HG03469 (cell line): Measurements from ENCODE around the gene HIPK2.

Experiments
- ATAC-seq: cut with Tn5 transposase; IDR thresholded peaks from one replicate; pipeline ENCODE4 v1.9.1; 2021; ENCODE audit warnings: mild to moderate bottlenecking, moderate library complexity, moderate number of reproducible peaks; ENCODE audit not compliant: unreplicated experiment

Gene HIPK2

DNA sequence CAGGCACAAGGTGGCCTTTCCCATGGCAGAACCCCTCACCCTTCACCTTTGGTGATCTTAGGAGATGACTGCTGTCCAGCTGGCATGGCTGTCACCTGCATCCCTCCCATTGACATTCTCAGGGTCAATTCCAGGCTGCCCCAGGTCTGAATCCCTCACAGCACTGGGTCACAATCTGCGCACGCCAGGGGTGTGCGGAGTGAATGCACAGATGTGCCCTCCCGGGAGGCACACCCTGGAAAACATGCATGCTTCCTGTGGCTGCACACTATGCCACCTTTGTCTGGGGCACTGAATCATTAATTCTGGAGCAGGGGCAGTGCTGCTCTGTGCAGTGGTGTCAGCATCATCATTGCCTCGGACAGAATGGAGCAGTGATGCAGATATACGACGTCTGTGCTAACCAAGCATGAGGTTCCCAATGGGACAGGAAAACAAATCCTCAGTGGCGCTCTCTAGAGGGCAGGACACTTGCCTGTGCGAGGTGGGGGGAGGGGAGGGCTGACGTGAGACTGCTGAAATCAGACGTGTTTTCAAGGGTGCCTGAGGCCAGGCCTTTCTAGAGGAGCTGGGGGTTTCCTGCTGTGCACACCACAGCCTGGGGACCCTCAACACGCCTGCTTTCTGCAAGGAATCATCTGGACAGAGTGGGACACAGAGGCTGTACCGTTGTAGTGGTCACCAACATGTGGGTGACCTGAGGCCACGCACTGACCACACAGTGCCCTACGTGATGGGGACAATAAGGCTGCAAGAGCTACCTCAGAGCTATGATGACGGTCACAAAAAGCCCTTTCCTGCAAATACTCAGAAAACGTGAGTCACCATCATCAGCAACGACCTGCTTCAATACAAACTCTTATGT lies 77.9 kb downstream of the HIPK2 start:
- ATAC-seq = no peak

DNA sequence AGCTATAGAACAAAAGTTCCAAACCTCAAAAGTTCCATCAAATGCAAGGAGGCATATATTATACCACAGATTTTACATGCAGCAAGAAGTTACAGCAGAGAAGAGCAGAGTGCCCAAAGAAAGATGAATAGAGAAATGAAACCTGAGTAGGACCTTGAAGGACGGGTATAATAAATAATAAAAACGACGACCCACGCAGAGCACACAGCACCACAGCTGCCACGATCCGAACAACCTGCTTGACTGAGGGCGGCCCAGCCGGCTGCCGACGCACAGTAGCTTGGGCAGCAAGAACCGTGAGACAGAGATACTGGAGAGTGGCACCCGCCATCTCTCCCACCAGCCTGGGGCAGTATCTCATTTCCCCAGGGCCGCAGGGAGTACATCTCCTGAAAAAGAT lies 79.0 kb downstream of the HIPK2 start:
- ATAC-seq = no peak

DNA sequence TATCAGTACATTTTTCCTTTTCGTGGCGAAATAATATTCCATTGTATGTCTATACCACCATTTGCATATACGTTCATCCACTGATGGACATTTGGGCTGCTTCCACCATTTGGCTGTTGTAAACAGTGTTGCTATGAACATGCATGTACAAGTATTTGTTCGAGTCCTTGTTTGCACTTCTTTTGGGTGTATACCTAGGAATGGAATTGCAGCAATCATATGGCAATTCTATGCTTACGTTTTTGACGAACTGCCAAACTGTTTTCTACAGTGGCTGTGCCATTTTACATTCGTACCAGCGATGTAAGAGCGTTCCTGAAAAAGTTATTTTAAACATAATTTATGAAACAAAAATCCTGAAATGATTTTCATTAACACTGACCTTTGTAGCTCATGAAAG lies 79.5 kb downstream of the HIPK2 start:
- ATAC-seq = no peak

DNA sequence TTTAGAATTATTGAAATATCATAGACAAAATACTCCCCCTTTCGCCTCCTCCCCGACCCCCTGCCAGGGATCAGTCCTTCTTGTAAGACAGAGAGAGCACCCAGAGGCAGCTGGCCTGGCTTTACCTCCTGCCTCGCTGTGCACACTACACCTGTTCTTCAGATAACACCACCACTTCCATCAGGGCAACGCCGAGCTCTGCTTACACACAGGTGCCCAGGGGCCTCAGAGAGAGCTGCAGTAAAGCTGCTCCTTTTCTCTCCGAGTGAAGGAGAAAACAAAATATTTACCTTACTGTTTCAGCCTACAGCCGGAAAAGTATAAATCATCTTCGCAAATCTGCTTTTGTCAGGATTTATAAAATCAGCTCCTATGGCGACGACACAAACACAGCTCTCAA lies 80.7 kb downstream of the HIPK2 start:
- ATAC-seq = no peak

DNA sequence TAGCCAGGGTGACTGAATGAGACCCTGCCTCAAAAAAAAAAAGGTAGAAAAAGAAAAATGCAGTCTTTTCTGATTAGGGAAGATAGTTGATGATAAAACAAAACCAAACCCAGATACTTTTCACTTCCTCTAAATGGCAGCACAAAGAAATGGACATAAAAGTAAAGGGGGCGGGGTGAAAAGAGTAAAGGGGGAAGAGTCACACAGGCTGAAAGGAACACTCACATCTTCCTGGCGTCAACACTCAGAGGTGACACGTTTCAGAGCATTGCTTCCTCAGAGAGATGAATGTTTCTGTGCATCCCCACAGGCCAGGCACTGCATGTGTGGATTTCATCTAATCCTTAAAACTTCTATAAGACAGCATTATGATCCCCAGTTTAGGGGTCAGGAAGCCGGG lies 81.2 kb downstream of the HIPK2 start:
- no peak for ATAC-seq

DNA sequence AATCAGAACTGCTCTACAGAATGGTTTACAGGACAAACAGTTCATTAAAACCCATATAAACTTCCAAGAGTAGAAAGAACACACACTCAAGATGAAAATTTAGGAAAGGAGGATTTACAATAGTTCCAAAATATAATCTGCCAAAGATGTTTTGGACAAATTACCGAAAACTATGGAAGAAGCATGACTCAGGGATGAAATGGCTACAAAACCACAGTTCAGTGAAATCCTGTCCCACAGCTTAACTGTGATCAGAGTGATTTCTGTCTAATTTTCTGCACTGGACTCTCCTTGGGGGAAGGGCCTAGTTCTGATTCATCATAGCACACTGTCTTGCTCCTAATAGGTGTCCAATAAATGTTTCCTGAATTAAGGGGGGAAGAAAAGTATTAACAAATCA lies 82.2 kb downstream of the HIPK2 start:
- no peak for ATAC-seq

DNA sequence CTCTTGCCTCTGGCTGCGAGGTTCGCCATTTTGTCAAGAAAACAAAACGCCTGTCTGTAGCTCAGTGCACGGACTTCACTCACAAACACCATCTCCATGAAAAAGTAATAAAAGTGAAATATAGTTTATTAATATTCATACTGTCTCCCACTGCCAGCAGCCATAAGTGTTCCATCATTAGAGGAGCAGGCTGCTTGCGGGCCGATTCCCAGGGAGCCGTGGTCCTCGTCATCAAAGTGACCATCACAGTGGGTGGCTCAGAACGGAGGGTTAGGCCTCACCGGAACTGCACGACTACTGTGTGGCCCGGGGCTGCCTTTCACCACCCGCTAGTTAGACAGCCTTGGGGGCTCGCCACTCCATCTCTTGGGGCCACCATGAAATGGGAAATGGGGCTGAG lies 82.7 kb downstream of the HIPK2 start:
- ATAC-seq = no peak

DNA sequence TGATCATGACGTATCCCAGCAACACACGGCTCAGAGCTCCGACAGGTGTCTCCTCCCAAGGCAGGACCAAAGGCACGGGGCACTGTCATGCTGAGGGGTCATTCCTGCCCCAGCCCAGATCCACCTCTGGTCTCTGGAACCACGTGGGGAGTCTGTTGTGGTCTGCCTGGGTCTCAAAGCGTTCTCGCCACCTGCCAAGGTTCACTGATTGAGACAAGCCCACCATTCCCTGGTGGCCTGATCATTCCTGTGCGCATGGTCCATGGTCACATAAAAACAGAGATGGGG lies 83.5 kb downstream of the HIPK2 start:
- no peak for ATAC-seq

DNA sequence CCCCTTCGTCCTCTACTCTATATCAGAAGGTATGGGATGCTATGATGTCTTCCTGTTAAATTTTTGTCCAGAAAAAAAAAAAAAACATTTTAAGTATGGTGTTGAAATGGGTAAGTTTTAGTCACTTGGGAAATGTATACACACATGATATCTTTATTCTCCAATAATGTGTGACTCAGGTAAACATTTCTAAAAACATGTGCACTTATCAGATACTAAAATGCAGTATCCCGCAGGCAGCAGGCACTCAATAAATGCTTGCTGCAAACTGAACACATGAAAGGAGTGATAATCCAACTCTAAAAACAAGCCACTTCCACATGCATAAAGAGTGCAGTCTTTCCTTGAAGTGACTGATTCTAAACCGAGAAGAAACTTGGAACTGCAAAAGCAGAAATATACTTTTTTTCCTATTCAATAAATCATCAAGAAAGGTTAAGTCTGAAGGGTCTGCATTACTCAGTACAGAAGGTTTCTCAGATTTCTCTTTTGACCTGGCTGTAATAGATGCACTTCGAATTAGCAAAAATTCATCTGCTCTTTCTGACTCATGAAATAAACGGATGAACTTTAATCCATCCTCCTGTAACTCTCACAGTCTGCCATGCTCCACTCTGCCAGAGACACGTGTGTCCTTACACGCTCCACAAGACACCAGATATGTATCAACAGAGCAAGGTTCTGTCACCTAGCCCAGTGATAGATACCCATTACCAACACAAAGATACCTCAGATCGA lies 84.0 kb downstream of the HIPK2 start:
- ATAC-seq = no peak

DNA sequence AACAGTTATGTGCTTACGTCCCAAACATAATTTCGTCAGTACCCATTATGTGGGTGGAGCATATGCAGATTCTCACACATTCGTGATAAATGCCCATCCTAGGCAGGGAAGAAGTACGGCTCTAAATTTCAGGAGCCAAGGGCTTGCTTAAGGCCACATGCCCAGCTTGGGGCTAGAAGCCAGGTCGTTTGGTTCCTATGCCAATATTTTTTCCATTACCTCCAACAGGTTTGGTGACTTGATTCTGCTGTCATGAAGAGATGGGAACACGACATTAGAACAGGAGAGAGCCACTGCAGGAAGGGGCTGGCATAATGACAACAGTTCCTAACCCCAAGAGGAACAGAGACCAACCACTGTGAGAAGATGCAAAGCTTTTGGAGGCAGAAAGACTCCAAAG lies 85.1 kb downstream of the HIPK2 start:
- no peak for ATAC-seq

DNA sequence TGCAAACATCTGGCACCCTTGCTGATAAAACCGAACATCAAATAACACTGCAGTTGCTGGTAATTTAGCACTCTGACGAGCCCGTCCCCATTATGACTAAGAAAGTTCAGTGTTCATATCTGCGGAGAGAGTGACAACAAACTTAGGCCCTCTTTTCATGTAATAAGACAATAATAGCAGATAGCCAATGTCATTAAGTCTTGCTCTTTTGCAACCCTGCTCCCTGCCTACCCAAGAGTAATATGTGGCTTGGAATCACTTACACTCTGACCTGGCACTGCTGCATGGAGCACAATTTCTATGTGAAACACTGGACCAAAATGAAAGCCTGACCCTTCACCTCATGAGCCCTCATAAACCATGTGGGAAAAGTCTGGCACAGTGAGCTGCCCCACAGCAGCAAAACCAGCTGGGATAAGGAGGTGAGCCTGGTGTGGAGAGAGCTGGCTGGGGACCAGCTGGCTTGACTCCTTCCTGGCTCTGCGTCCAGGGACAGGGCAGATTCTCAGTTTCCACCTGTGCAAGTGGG lies 86.5 kb downstream of the HIPK2 start:
- no peak for ATAC-seq

DNA sequence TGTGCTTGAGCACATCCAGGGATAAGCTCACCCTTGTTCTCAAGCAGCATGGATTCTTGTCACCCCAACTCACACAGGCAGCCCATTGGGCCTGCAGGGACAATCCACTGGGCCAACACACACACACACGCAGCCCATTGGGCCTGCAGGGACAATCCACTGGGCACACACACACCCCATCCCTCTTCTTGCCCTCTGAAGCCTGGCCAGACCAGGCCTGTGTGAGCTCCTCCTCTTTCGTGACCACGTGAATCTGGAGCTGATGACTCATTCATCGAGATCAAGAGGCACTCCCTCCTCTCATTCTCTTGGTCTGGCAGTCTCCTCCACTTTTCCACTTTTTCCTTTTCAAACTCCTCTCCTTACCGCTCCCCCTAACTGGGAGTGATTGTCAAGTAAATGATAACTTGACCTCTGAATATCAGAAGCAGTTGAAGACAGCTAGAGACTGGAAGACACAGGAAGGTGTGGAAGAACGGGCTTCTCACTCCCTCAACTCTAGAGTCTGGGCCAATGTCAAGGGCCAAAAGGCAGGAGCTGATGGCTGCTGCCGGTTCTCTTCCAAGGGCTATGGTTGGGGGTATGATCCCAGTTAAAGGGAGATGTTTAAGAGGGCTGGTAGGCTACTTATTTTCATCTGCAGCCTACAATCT lies 89.7 kb downstream of the HIPK2 start:
- ATAC-seq = no peak

DNA sequence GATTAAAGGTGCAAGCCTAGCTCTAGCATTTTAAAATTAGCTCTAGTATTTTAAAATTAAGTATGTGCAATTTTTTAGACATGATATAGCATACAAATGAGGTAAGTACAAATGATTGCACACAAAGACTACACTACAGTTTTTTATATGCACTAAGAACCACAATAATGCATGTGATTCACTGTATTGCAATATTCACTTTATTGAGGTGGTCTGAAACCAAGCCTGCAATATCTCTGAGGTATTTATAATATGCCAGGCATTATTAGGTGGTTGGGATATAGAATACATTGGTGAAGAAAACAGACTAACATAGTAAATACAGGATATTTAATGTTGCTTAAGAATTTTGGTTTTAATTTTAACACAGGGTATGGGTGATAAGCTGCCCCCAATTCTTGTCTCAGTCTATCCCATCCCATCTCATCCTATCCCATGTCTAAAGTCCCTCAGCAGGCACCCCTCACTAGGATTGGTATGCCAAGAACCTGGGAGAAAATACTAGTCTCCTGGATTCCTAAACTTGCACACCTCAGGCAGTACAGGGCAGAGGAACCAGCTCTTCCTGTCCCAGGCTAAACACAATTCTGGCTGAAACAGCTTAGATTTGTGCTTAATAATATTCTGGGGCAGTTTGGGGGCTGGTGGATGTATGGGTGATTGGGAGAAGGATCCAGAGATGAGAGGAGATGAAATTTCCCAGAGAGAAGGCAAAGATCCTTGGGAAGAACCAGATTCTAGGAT lies 90.4 kb downstream of the HIPK2 start:
- no peak for ATAC-seq

DNA sequence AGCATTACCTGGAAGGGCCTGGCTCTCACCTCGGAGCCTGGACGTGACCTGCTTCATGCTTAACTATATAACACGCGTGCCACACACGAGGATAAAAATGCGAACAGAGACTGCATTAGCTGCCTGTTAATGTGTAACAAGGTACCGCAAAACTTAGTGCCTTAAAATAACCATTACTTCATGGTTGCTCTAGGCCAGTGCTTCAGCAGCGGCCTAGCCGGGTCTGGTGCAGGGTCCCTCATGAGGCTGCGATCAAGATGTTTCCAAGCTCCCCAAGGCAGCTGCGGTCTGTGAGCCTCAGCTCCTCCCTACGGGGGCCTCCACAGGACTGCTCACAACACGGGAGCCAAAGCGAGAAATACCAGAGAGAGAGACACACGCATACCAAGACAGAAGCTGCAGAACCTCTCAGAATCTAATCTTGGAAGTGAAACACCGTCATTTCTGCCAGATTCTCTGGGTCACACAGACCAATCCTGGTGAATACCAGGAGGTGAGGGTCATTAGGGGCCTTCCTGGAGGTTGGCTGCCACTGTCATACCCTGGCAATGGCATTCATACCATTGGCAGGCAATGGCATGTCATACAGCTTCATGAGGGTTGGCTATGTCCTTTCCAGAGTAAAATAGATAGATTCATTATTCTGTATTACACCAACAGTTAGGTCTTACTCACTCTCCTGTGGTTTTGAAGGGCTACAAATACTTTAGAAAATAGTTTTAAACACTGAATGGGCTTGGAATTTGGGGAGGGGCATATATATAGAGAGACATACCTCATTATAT lies 94.5 kb downstream of the HIPK2 start:
- no peak for ATAC-seq

DNA sequence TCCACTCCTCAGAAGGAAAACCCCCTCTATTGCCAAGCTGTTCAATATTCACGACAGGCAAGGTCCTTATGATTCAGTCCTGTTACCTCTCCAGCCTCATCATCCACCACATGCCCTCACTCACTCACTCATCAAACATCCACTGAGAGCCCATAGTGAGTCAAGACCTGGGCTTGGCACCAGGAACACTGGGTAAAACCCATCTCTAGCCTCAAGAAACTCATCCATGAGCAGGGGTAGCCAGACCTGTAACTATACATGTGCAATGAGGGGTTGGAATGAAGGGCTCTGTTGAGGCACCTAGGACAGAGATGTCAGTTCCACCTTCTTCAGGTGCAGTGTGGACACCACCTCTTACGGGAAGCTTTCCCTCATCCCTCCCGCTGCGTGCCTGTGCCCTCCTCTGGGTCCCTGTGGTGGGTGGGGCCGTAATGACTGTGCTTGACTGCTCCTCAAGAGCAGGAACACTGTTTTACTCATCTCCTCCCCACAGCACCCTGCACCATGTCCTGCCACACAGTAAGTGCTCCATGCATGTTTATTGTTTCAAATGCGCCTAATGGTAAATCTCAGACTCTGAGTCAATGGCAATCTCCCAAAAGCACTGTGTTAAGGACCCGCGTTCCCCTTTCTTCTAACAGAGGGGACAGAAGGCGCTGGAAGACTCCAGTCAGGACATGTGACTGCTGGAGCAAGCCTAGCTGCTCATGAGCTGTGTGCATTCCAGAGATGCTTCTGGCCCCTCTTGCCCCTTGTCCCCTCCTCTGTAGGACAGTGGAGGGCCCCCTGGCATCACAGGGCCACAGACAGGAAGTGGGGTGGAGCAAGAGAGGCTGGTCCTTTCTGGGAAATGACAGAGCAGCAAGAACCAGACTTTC lies 95.4 kb downstream of the HIPK2 start:
- no peak for ATAC-seq

DNA sequence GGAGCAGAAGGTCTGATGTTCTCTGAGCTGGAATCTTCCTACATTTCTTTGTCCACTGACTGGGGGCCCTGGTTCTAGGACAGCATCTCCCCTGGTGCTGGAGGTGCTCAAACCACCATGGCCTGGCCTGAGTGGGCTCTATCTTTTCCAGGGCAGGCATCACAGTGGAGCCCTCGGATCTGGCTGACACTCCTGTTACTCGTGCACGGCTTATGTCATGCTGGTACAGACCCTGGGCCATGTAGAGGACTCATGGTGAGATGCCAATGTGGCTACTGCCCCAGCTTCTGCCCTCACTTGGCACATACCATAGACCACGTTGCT lies 96.0 kb downstream of the HIPK2 start:
- ATAC-seq = no peak

DNA sequence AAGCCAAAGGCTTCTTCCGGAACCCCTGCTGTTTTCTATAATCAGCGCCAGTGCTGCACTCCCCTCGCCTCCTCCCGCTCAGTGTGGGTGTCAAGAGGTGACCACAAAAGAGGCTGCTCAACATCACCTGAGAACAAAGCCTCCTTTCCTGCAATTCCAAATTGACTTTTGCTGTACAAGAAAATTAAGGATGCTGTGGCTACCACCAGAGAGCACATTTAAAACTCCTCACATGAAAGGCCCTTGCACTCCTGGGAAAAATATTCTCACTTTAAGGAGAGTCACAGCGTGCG lies 96.4 kb downstream of the HIPK2 start:
- ATAC-seq = no peak

DNA sequence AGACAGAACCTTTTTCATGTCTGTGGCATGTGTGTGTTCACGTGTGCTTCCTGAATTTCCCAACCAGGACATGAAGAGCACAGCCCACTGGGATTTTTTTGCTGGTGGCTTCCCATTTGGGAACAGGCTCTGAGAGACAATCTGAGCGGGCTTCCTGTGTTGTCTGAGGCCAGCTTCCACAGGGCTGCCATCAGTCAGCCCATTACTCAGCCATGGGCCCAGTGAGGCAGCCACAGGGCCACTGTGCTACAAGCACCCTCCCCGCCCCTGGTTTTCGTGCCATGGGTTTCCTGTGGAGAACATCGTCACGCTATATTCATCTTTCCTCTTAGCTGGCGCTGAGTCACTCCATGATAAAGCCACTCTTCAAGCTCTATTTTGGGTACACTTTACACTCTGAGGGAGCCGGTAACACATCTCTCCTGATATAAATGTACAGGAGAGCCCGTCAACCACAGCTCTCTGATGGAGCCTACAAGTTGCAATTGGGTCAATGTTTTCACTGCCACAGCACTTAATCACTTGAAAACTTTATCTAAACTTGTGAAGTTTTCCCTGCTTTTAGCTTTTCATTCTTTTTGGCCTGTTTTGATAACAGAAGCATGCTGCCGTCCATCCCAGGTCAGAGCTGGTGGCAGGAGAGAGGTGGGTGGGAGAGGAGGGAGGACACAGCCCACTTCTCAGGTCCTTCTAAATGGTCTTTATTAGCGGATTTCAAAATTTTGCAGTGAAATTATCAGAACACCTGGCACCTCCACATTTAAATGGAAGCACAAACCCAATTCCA lies 96.9 kb downstream of the HIPK2 start:
- ATAC-seq = peak; percentile 30
